Measurements from ENCODE around the gene HOXA13. TPM values are rescaled to one million over a fixed set of nuclear protein-coding genes. Genes with fewer than 3 reads are reported as not detected.
A peak's percentile ranks its signal among the peaks of the same experiment; 100 is the strongest.

The HOXA13 gene
- total and polyA plus RNA-seq, 4 donors = 0.02 TPM; not detected in 3

DNA sequence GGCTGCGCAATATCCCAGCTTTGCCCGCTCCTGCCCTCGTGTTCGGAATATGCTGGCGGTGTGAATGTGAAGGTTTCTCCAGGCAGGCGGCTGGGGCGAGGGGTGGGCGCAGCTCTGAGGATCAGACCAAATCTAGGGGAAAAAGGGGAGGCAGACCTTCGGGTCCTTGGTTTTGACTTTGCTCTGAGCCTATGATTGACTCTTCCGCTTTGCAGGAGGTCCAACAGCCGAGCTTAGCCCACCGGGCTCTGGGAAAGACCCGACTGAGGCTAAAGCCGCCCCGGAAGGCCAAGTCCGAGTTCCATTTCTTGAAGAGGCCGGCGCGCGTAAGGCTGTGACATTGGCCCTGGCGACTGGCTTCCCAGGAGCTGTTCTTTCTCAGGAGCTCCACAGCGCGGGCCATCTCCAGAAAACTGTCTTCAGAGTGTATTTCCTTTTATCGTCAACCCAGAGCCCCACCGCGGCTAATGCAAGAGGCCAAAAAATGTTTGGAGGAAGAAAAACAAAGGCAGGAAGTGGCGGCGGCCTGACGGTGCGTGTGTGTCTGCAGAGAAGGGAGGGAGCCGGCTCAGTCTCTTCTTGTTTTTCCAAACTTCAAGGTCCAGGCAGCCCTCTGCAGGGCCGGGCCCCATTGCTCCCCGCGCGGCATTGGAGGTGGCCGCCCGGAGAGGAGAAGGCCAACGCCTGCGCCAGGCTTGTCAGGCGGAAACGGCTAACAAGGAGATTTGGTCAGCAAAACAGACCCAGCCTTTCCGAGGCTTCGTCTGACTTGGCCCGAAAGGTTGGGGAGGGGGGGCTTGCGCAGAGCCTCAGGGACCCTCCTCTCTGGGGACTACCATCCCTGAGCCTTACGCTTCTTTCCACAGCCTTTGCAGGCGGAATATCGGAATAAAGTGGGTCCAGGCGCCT is 11.3 kb downstream of the HOXA13 start:
- WGBS = 6% methylated on average over 49 of the region's 49 CpGs
- Histone ChIP-seq H3K27me3 (ENCODE audit: control insufficient read depth in 4 of 4, insufficient read depth in 4 of 4, low read length in 3 of 4) (peaks cover 3 to 48% (median 34%) of the 10 kb centered on the region in 4 donors), H3K4me3 (ENCODE audit: low read depth in 1 of 3, low read length in 3 of 3) (peak overlapping the region in 1 of 3 donors; percentile 12), H3K27ac (ENCODE audit: low read depth in 1 of 2, low read length in 2 of 2) (no peak overlapping the region), H3K9me3 (ENCODE audit: control insufficient read depth in 4 of 4, low read length in 3 of 4) (peaks cover 0 to 10% (median 0%) of the 10 kb centered on the region in 4 donors), H3K4me1 (ENCODE audit: control insufficient read depth in 4 of 4, insufficient read depth in 4 of 4, low read length in 3 of 4) (peaks cover 14 to 34% (median 26%) of the 10 kb centered on the region in 4 donors), H3K36me3 (ENCODE audit: control insufficient read depth in 4 of 4, insufficient read depth in 3 of 4, low read depth in 1 of 4, low read length in 3 of 4) (no peaks in the 10 kb centered on the region), H3K9ac (ENCODE audit: low read depth in 1 of 2, low read length in 2 of 2) (no peak overlapping the region)
- DNase-seq (ENCODE audit: low spot score) = no peak
- TF ChIP-seq, protein P1, sequence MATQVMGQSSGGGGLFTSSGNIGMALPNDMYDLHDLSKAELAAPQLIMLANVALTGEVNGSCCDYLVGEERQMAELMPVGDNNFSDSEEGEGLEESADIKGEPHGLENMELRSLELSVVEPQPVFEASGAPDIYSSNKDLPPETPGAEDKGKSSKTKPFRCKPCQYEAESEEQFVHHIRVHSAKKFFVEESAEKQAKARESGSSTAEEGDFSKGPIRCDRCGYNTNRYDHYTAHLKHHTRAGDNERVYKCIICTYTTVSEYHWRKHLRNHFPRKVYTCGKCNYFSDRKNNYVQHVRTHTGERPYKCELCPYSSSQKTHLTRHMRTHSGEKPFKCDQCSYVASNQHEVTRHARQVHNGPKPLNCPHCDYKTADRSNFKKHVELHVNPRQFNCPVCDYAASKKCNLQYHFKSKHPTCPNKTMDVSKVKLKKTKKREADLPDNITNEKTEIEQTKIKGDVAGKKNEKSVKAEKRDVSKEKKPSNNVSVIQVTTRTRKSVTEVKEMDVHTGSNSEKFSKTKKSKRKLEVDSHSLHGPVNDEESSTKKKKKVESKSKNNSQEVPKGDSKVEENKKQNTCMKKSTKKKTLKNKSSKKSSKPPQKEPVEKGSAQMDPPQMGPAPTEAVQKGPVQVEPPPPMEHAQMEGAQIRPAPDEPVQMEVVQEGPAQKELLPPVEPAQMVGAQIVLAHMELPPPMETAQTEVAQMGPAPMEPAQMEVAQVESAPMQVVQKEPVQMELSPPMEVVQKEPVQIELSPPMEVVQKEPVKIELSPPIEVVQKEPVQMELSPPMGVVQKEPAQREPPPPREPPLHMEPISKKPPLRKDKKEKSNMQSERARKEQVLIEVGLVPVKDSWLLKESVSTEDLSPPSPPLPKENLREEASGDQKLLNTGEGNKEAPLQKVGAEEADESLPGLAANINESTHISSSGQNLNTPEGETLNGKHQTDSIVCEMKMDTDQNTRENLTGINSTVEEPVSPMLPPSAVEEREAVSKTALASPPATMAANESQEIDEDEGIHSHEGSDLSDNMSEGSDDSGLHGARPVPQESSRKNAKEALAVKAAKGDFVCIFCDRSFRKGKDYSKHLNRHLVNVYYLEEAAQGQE (IDR thresholded peaks at IDR 0.05) = no peak
- TF ChIP-seq TAF1 (conservative IDR thresholded peaks at IDR 0.05) (no peak), GABPA (IDR thresholded peaks at IDR 0.05 in 1 of 2, conservative IDR thresholded peaks at IDR 0.05 in 1 of 2) (no peak), HNF4G (IDR thresholded peaks at IDR 0.05) (no peak), FOXA2 (IDR thresholded peaks at IDR 0.05) (no peak), JUND (IDR thresholded peaks at IDR 0.05) (no peak), EGR1 (IDR thresholded peaks at IDR 0.05; ENCODE audit: low read depth in 2 of 2) (no peak), YY1 (IDR thresholded peaks at IDR 0.05) (no peak), SP1 (IDR thresholded peaks at IDR 0.05) (no peak), FOXA1 (IDR thresholded peaks at IDR 0.05) (no peak), ZBTB33 (IDR thresholded peaks at IDR 0.05) (no peak), RAD21 (IDR thresholded peaks at IDR 0.05) (no peak), NR2F2 (IDR thresholded peaks at IDR 0.05) (no peak)
- TF ChIP-seq, protein P2, sequence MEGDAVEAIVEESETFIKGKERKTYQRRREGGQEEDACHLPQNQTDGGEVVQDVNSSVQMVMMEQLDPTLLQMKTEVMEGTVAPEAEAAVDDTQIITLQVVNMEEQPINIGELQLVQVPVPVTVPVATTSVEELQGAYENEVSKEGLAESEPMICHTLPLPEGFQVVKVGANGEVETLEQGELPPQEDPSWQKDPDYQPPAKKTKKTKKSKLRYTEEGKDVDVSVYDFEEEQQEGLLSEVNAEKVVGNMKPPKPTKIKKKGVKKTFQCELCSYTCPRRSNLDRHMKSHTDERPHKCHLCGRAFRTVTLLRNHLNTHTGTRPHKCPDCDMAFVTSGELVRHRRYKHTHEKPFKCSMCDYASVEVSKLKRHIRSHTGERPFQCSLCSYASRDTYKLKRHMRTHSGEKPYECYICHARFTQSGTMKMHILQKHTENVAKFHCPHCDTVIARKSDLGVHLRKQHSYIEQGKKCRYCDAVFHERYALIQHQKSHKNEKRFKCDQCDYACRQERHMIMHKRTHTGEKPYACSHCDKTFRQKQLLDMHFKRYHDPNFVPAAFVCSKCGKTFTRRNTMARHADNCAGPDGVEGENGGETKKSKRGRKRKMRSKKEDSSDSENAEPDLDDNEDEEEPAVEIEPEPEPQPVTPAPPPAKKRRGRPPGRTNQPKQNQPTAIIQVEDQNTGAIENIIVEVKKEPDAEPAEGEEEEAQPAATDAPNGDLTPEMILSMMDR (IDR thresholded peaks at IDR 0.05; ENCODE audit: low read depth, low read length, missing input control) = no peak
- TF ChIP-seq, protein P3, sequence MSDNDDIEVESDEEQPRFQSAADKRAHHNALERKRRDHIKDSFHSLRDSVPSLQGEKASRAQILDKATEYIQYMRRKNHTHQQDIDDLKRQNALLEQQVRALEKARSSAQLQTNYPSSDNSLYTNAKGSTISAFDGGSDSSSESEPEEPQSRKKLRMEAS (IDR thresholded peaks at IDR 0.05) = no peak
- TF ChIP-seq, protein P4, sequence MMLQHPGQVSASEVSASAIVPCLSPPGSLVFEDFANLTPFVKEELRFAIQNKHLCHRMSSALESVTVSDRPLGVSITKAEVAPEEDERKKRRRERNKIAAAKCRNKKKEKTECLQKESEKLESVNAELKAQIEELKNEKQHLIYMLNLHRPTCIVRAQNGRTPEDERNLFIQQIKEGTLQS (IDR thresholded peaks at IDR 0.05) = no peak

Data from liver (tissue), 9 donors.